H1 (cell line): ENCODE results near the gene FHOD1. TPM values are rescaled to one million over a fixed set of nuclear protein-coding genes. Genes with fewer than 3 reads are reported as not detected.

ENCODE experiments used
- CTCF ChIA-PET: fragments of 300-600 bp; sonication (Branson Sonifier 250); formaldehyde crosslinking; loops from one replicate; lab custom pipeline; 2021; ENCODE audit not compliant: partially characterized antibody; lab: Charles Lee
- POLR2A ChIA-PET: fragments of 300-600 bp; sonication (Branson Sonifier 250); formaldehyde crosslinking; loops from one replicate; lab custom pipeline; 2021; ENCODE audit warnings: inconsistent platforms; ENCODE audit not compliant: partially characterized antibody; lab: Charles Lee
- DNase-seq, 2 experiments: peaks; one replicate each; pipeline versions ENCODE4 v3.0.0 to v3.0.0-alpha.2; 2010 to 2022; ENCODE audit warnings: low spot score in 2 of 2, low read depth in 1 of 2, mixed read lengths in 1 of 2
- FAIRE-seq: peaks from 2 replicates; lab custom pipeline; 2011; peaks lifted over from hg19 to GRCh38; lab: Jason Lieb, UNC
- H2AFZ ChIP-seq: 2 replicates; pipeline ENCODE4 v1.8.1; 2012; ENCODE audit warnings: low read length, inconsistent platforms
- H2AK5ac ChIP-seq: 2 replicates; pipeline ENCODE4 v1.6.1; 2013; ENCODE audit warnings: low read depth, low read length
- H2BK120ac ChIP-seq: replicated peaks from 2 replicates; pipeline ENCODE3; 2013; ENCODE audit warnings: low read depth, low read length, inconsistent platforms
- H2BK12ac ChIP-seq: 2 replicates; pipeline ENCODE4 v1.6.1; 2013; ENCODE audit warnings: low read depth, low read length
- H2BK15ac ChIP-seq: 2 replicates; pipeline ENCODE4 v1.6.1; 2013; ENCODE audit warnings: low read length
- H2BK20ac ChIP-seq: 2 replicates; pipeline ENCODE4 v1.6.1; 2013; ENCODE audit warnings: low read length
- H2BK5ac ChIP-seq: 2 replicates; pipeline ENCODE4 v1.6.1; 2013; ENCODE audit warnings: low read depth, low read length
- H3K14ac ChIP-seq: 2 replicates; pipeline ENCODE4 v1.6.1; 2013; ENCODE audit warnings: inconsistent platforms; ENCODE audit not compliant: insufficient read length
- H3K18ac ChIP-seq: 2 replicates; pipeline ENCODE4 v1.6.1; 2013; ENCODE audit warnings: low read length; ENCODE audit errors: extremely low read depth
- H3K23ac ChIP-seq: 2 replicates; pipeline ENCODE4 v1.6.1; 2013; ENCODE audit warnings: inconsistent platforms; ENCODE audit not compliant: insufficient read length
- H3K23me2 ChIP-seq: 2 replicates; pipeline ENCODE4 v1.6.1; 2013; ENCODE audit warnings: low read depth, low read length
- H3K27ac ChIP-seq: 2 replicates; pipeline ENCODE4 v1.6.1; 2011; ENCODE audit warnings: low read depth, low read length, inconsistent platforms
- H3K27me3 ChIP-seq, 4 experiments: replicated peaks in 1 of 4; 1 replicate in 1 of 4; 2 replicates in 3 of 4; pipeline versions ENCODE4 v1.6.1 to v1.8.1; 2011 to 2013; ENCODE audit warnings: low read length in 3 of 4, mild to moderate bottlenecking in 3 of 4, inconsistent platforms in 2 of 4, mixed read lengths in 2 of 4, moderate library complexity in 1 of 4; ENCODE audit not compliant: control insufficient read depth in 3 of 4, insufficient read depth in 3 of 4; ENCODE audit errors: extremely low read depth in 1 of 4
- H3K36me3 ChIP-seq, 4 experiments: 2 replicates each; pipeline versions ENCODE4 v1.6.1 to v1.8.1; 2011 to 2013; ENCODE audit warnings: mild to moderate bottlenecking in 4 of 4, low read length in 3 of 4, moderate library complexity in 2 of 4, control low read depth in 1 of 4, inconsistent platforms in 1 of 4; ENCODE audit not compliant: insufficient read depth in 4 of 4, control insufficient read depth in 2 of 4
- H3K4ac ChIP-seq: replicated peaks from 2 replicates; pipeline ENCODE3; 2013; ENCODE audit warnings: low read length, low read depth, mixed read lengths, inconsistent platforms; ENCODE audit not compliant: insufficient read length
- H3K4me1 ChIP-seq, 4 experiments: replicated peaks in 1 of 4; 1 replicate in 1 of 4; 2 replicates in 3 of 4; pipeline versions ENCODE4 v1.6.1 to v1.8.1; 2011 to 2013; ENCODE audit warnings: low read length in 3 of 4, inconsistent platforms in 2 of 4, mixed read lengths in 1 of 4; ENCODE audit not compliant: insufficient read depth in 4 of 4, control insufficient read depth in 3 of 4
- H3K4me2 ChIP-seq, 2 experiments: 2 replicates each; pipeline versions ENCODE4 v1.6.1 to v1.8.1; 2011 to 2013; ENCODE audit warnings: low read depth in 2 of 2, low read length in 2 of 2, control low read depth in 1 of 2, inconsistent platforms in 1 of 2, mild to moderate bottlenecking in 1 of 2; ENCODE audit not compliant: insufficient read depth in 1 of 2
- H3K4me3 ChIP-seq, 4 experiments: fragments of 200-600, 300-600 bp in 1 of 4; sonication (generic), shearing (Covaris generic), sonication (Bioruptor Twin) in 1 of 4; 2 replicates each; pipeline versions ENCODE4 v1.5.1 to v1.8.1; 2011 to 2016; ENCODE audit warnings: low read length in 4 of 4, low read depth in 3 of 4, control low read depth in 2 of 4, inconsistent platforms in 2 of 4, mild to moderate bottlenecking in 2 of 4, mixed read lengths in 1 of 4, moderate library complexity in 1 of 4; ENCODE audit not compliant: insufficient read depth in 2 of 4; ENCODE audit errors: extremely low read depth in 1 of 4
- H3K56ac ChIP-seq: replicated peaks from 2 replicates; pipeline ENCODE3; 2013; ENCODE audit warnings: low read depth, mild to moderate bottlenecking, mixed read lengths, low read length, inconsistent platforms; ENCODE audit not compliant: insufficient read length
- H3K79me1 ChIP-seq: 2 replicates; pipeline ENCODE4 v1.6.1; 2013; ENCODE audit warnings: low read depth, low read length, control low read depth
- H3K79me2 ChIP-seq, 2 experiments: 2 replicates each; pipeline versions ENCODE4 v1.6.1 to v1.8.1; 2012 to 2013; ENCODE audit warnings: low read length in 2 of 2, mild to moderate bottlenecking in 2 of 2, inconsistent platforms in 1 of 2; ENCODE audit not compliant: insufficient read depth in 2 of 2, control insufficient read depth in 1 of 2
- H3K9ac ChIP-seq, 4 experiments: replicated peaks in 1 of 4; 1 replicate in 1 of 4; 2 replicates in 3 of 4; pipeline versions ENCODE4 v1.6.1 to v1.8.1; 2011 to 2013; ENCODE audit warnings: low read depth in 3 of 4, low read length in 3 of 4, control low read depth in 2 of 4, mild to moderate bottlenecking in 2 of 4, moderate library complexity in 2 of 4, inconsistent platforms in 1 of 4; ENCODE audit errors: extremely low read depth in 1 of 4
- H3K9me3 ChIP-seq, 2 experiments: 2 replicates each; pipeline versions ENCODE4 v1.6.1 to v1.8.1; 2012 to 2013; ENCODE audit warnings: mild to moderate bottlenecking in 2 of 2, moderate library complexity in 2 of 2, control low read depth in 1 of 2, inconsistent platforms in 1 of 2, low read depth in 1 of 2, low read length in 1 of 2, mixed read lengths in 1 of 2; ENCODE audit not compliant: insufficient read depth in 2 of 2
- H4K20me1 ChIP-seq, 2 experiments: replicated peaks in 1 of 2; 2 replicates each; pipeline versions ENCODE3 to v1.8.1; 2011 to 2013; ENCODE audit warnings: inconsistent platforms in 2 of 2, low read length in 2 of 2, mild to moderate bottlenecking in 1 of 2; ENCODE audit not compliant: insufficient read depth in 2 of 2, control insufficient read depth in 1 of 2
- H4K5ac ChIP-seq: 2 replicates; pipeline ENCODE4 v1.6.1; 2013; ENCODE audit warnings: low read length, low read depth, mixed read lengths, inconsistent platforms; ENCODE audit not compliant: insufficient read length
- H4K8ac ChIP-seq: 2 replicates; pipeline ENCODE4 v1.8.0; 2013; ENCODE audit warnings: mild to moderate bottlenecking, moderate library complexity, low read length, inconsistent platforms; ENCODE audit not compliant: insufficient read depth; ENCODE audit errors: extremely low read depth
- H4K91ac ChIP-seq: replicated peaks from 2 replicates; pipeline ENCODE3; 2013; ENCODE audit warnings: low read length, mixed read lengths, inconsistent platforms; ENCODE audit not compliant: insufficient read length
- CTCF ChIP-seq, 3 experiments: IDR thresholded peaks; 1 replicate in 2 of 3; 2 replicates in 1 of 3; pipeline versions ENCODE4 v1.5.1 to v1.6.1; 2011; ENCODE audit warnings: low read length in 3 of 3, mild to moderate bottlenecking in 3 of 3, inconsistent platforms in 2 of 3, low read depth in 1 of 3, moderate library complexity in 1 of 3; ENCODE audit not compliant: insufficient read depth in 1 of 3; ENCODE audit errors: control extremely low read depth in 1 of 3
- NANOG ChIP-seq: IDR thresholded peaks from 2 replicates; pipeline ENCODE4 v1.6.1; 2011; ENCODE audit warnings: low read length, low read depth, mild to moderate bottlenecking, inconsistent platforms; ENCODE audit not compliant: insufficient read depth, poor library complexity, severe bottlenecking
- POLR2AphosphoS5 ChIP-seq: IDR thresholded peaks from 2 replicates; pipeline ENCODE4 v1.6.1; 2011; ENCODE audit warnings: low read depth, low read length
- RXRA ChIP-seq: IDR thresholded peaks from 2 replicates; pipeline ENCODE4 v1.6.1; 2011; ENCODE audit warnings: low read depth, mild to moderate bottlenecking, low read length, moderate library complexity; ENCODE audit not compliant: insufficient read depth
- SIRT6 ChIP-seq: IDR thresholded peaks from one replicate; pipeline ENCODE4 v1.7.1; 2012; ENCODE audit warnings: low read length, inconsistent platforms
- SIX5 ChIP-seq: IDR thresholded peaks from 2 replicates; pipeline ENCODE4 v1.6.1; 2011; ENCODE audit warnings: mild to moderate bottlenecking, low read depth, low read length
- SRF ChIP-seq: IDR thresholded peaks from 2 replicates; pipeline ENCODE4 v1.6.1; 2011; ENCODE audit warnings: mild to moderate bottlenecking, low read depth, low read length, moderate library complexity
- TBP ChIP-seq: IDR thresholded peaks from 2 replicates; pipeline ENCODE4 v1.6.1; 2011; ENCODE audit warnings: low read depth, low read length, improper control_type of control experiment
- TEAD4 ChIP-seq: IDR thresholded peaks from 2 replicates; pipeline ENCODE4 v1.6.1; 2012; ENCODE audit warnings: low read depth, low read length, inconsistent platforms, mixed read lengths
- WGBS, 2 experiments: shearing (Covaris generic) in 1 of 2; methylation state at CpG; one replicate each; pipeline versions ENCODE4 v1.1.6 to v1.1.7; 2013 to 2015; ENCODE audit warnings: low lambda C conversion rate in 2 of 2, mixed read lengths in 2 of 2, inconsistent platforms in 1 of 2, low coverage in 1 of 2, missing lambda C conversion rate in 1 of 2; ENCODE audit not compliant: insufficient replicate concordance in 2 of 2, insufficient coverage in 1 of 2, insufficient read length in 1 of 2; ENCODE audit errors: extremely low coverage in 1 of 2, missing lambda C conversion rate in 1 of 2; 5-methylcytosine and 5-hydroxymethylcytosine counted together
- polyA plus RNA-seq, 7 experiments: library from polyadenylated mRNA; depleted of rRNA in 3 of 7; stranded (reverse) in 5 of 7; unstranded in 2 of 7; fragments of >200 nt in 5 of 7; fragments of 200-250 nt in 2 of 7; gene quantifications; 1 replicate in 5 of 7; 2 replicates in 1 of 7; 4 replicates in 1 of 7; pipeline versions ENCODE4 v1.2.1 to v1.2.3, GENCODE V29; 2011 to 2013; ENCODE audit warnings: missing spikeins in 2 of 7, mixed read lengths in 2 of 7
- total RNA-seq: library from RNA; stranded (reverse); fragmentation: NEBNext Ultra II Directional; extraction: Animal tissue kit (Norgen Biotek cat#: 25700); gene quantifications from 2 replicates; pipeline ENCODE4 v1.2.1, GENCODE V29; 2021

The FHOD1 gene
- total and polyA plus RNA-seq, 2 of the 8 experiments (the other 6 are each of a cell fraction or from before 2014, with no cell fraction given), result 31.3 to 60.7 TPM

GRCh38 chr16:67287960-67288359, 40.7 kb upstream of the FHOD1 start:
- Histone ChIP-seq H4K20me1 (peaks cover 2 to 9% of the 10 kb centered on the region in 2 experiments), H3K36me3 (no peaks in the 10 kb centered on the region), H4K8ac (no peak overlapping the region), H3K23me2 (no peaks in the 10 kb centered on the region), H3K9me3 (no peaks in the 10 kb centered on the region), H2AK5ac (no peak overlapping the region), H3K4me2 (no peak overlapping the region), H4K5ac (no peak overlapping the region), H3K14ac (no peak overlapping the region), H3K23ac (no peak overlapping the region), H3K4me1 (peaks cover 0 to 2% (median 0%) of the 10 kb centered on the region in 4 experiments; a peak in 1 of 7 replicates), H3K56ac (no peak overlapping the region), H3K4me3 (no peak overlapping the region), H2BK5ac (no peak overlapping the region), H3K79me2 (no peaks in the 10 kb centered on the region), H3K27me3 (no peaks in the 10 kb centered on the region; a peak in 3 of 7 replicates), H4K91ac (no peak overlapping the region), H3K27ac (no peak overlapping the region), H3K4ac (no peak overlapping the region), H3K9ac (no peak overlapping the region), H3K79me1 (no peaks in the 10 kb centered on the region), H2AFZ (no peak overlapping the region), H2BK15ac (no peak overlapping the region), H2BK20ac (no peak overlapping the region), H2BK120ac (no peak overlapping the region), H2BK12ac (no peak overlapping the region), H3K18ac (no peak overlapping the region)
- ChIA-PET CTCF (interaction anchor here (0.7 to 10.5 kb wide), 10 partner anchors 9 to 313 kb away, joined by 3 to 217 read pairs (median 4); partner anchors contain the start of gene TPPP3), POLR2A (no interaction called here)
- 93% methylated on average over 13 of the region's 14 CpGs; no CpG with 5 or more reads in 1 of the 2 experiments for WGBS, 2 experiments
- FAIRE-seq (no peak), DNase-seq (no peak)
- no peak for TF ChIP-seq TBP
- no peak for TF ChIP-seq RXRA
- no peak for TF ChIP-seq CTCF (IDR thresholded peaks at IDR 0.05; ENCODE audit: control extremely low read depth in 1 of 3, insufficient read depth in 1 of 3, low read depth in 1 of 3, low read length in 3 of 3)
- no peak for TF ChIP-seq SRF
- TF ChIP-seq SIRT6, result no peak
- TF ChIP-seq SIX5, result no peak
- TF ChIP-seq TEAD4, result no peak
- no peak for TF ChIP-seq POLR2AphosphoS5
- TF ChIP-seq NANOG, result no peak
